K562 (cell line): ENCODE measurements around the gene ZMPSTE24. TPM values are rescaled to one million over a fixed set of nuclear protein-coding genes. Genes with fewer than 3 reads are reported as not detected.

Source experiments
- ATAC-seq: fragments of 200-7000 bp; cut with Tn5 transposase; 3 replicates; pipeline ENCODE4 v1.9.1; 2020; ENCODE audit warnings: moderate library complexity
- BruUV-seq: library from RNA; stranded (reverse); fragments of 400-500 nt; replicated peaks from 2 replicates; lab custom pipeline; 2021; lab: Mats Ljungman, UMichigan
- CTCF ChIA-PET: fragments of 300-600 bp; formaldehyde crosslinking; extraction: SDS; loops from one replicate; lab custom pipeline; 2021; ENCODE audit warnings: low intra/inter-chr PET ratio; lab: Yijun Ruan, JAX
- POLR2A ChIA-PET: fragments of 300-600, 350-650 bp; sonication (Branson Sonifier 250); formaldehyde crosslinking; extraction: SDS; loops from one replicate; lab custom pipeline; 2021; ENCODE audit warnings: antibody characterized with exemption, inconsistent platforms; lab: Yijun Ruan, JAX
- DNase-seq, 4 experiments: peaks; one replicate each; pipeline versions ENCODE4 v3.0.0 to v3.0.0-alpha.2; 2011 to 2018; ENCODE audit warnings: low spot score in 3 of 4, mixed read lengths in 3 of 4; ENCODE audit errors: extremely low read depth in 1 of 4
- FAIRE-seq: peaks from 2 replicates; lab custom pipeline; 2011; peaks lifted over from hg19 to GRCh38; lab: Jason Lieb, UNC
- H2AFZ ChIP-seq: 2 replicates; pipeline ENCODE4 v1.6.0; 2011; ENCODE audit warnings: low read depth, low read length, control low read depth, inconsistent platforms
- H3K27ac ChIP-seq: fragments of 200-600 bp; 3 replicates; pipeline ENCODE4 v1.8.0; 2011; ENCODE audit warnings: low read depth, mild to moderate bottlenecking, control low read depth, inconsistent platforms, low read length, moderate library complexity, mixed read lengths; ENCODE audit errors: extremely low read depth
- H3K27me3 ChIP-seq, 2 experiments: fragments of 300-600 bp in 1 of 2; 2 replicates in 1 of 2; 3 replicates in 1 of 2; pipeline versions ENCODE4 v1.6.0 to v1.8.0; 2011; ENCODE audit warnings: inconsistent platforms in 2 of 2, low read length in 2 of 2, mild to moderate bottlenecking in 1 of 2, mixed read lengths in 1 of 2, moderate library complexity in 1 of 2; ENCODE audit not compliant: control insufficient read depth in 2 of 2, insufficient read depth in 2 of 2
- H3K36me3 ChIP-seq: fragments of 300-600 bp; 3 replicates; pipeline ENCODE4 v1.8.0; 2011; ENCODE audit warnings: mild to moderate bottlenecking, low read length, inconsistent platforms; ENCODE audit not compliant: control insufficient read depth, insufficient read depth
- H3K4me1 ChIP-seq, 2 experiments: fragments of 200-600 bp in 1 of 2; replicated peaks in 1 of 2; 2 replicates in 1 of 2; 3 replicates in 1 of 2; pipeline versions ENCODE4 v1.5.1 to v1.8.0; 2011; ENCODE audit warnings: inconsistent platforms in 2 of 2, low read length in 2 of 2, mild to moderate bottlenecking in 1 of 2, mixed read lengths in 1 of 2, moderate library complexity in 1 of 2; ENCODE audit not compliant: control insufficient read depth in 2 of 2, insufficient read depth in 2 of 2
- H3K4me2 ChIP-seq: 2 replicates; pipeline ENCODE4 v1.6.1; 2011; ENCODE audit warnings: low read length, control low read depth, inconsistent platforms, mixed read lengths; ENCODE audit not compliant: insufficient read depth
- H3K4me3 ChIP-seq: fragments of 200-600 bp; sonication (generic), shearing (Covaris generic); 2 replicates; pipeline ENCODE4 v1.5.1; 2016; ENCODE audit warnings: control low read depth, inconsistent platforms
- H3K79me2 ChIP-seq: fragments of 200-600 bp; 3 replicates; pipeline ENCODE4 v1.8.0; 2011; ENCODE audit warnings: low read length, inconsistent platforms; ENCODE audit not compliant: control insufficient read depth, insufficient read depth
- H3K9ac ChIP-seq, 2 experiments: 2 replicates each; pipeline versions ENCODE4 v1.6.0 to v1.6.1; 2011; ENCODE audit warnings: low read depth in 2 of 2, low read length in 2 of 2, control low read depth in 1 of 2, inconsistent platforms in 1 of 2, mild to moderate bottlenecking in 1 of 2, mixed read lengths in 1 of 2; ENCODE audit not compliant: insufficient read depth in 1 of 2
- H3K9me1 ChIP-seq: one replicate; pipeline ENCODE4 v1.6.0; 2011; ENCODE audit warnings: inconsistent platforms, mild to moderate bottlenecking, low read length, moderate library complexity; ENCODE audit not compliant: control insufficient read depth, insufficient read depth
- H3K9me3 ChIP-seq: replicated peaks from 2 replicates; pipeline ENCODE4 v1.5.1; 2011; ENCODE audit warnings: low read depth, low read length, inconsistent platforms; ENCODE audit not compliant: control insufficient read depth, insufficient read depth
- H4K20me1 ChIP-seq: replicated peaks from 2 replicates; pipeline ENCODE4 v1.6.1; 2011; ENCODE audit warnings: low read length, inconsistent platforms, mixed read lengths; ENCODE audit not compliant: control insufficient read depth, insufficient read depth
- BCL6 ChIP-seq: fragments of 250-450 bp; sonication (Bioruptor Pico); IDR thresholded peaks from 2 replicates; pipeline ENCODE4 v1.4.0; 2020
- CTCFL ChIP-seq: IDR thresholded peaks from 2 replicates; pipeline ENCODE4 v1.6.1; 2011; ENCODE audit warnings: borderline replicate concordance, low read depth, mild to moderate bottlenecking, moderate library complexity, low read length; ENCODE audit not compliant: insufficient read depth, poor library complexity, severe bottlenecking
- FOXO4 ChIP-seq: fragments of 450-650 bp; formaldehyde crosslinking; IDR thresholded peaks from 2 replicates; pipeline ENCODE4 v1.4.0; 2020; ENCODE audit warnings: mild to moderate bottlenecking, moderate library complexity
- HDAC1 ChIP-seq, 2 experiments: fragments of 450-650 bp; IDR thresholded peaks; 2 replicates each; pipeline ENCODE4 v1.6.1; 2016 to 2017; ENCODE audit warnings: inconsistent platforms in 1 of 2, mild to moderate bottlenecking in 1 of 2, moderate library complexity in 1 of 2
- HNRNPLL ChIP-seq: fragments of 200-400 bp; formaldehyde crosslinking; IDR thresholded peaks from 2 replicates; pipeline ENCODE4 v1.6.1; 2017; ENCODE audit warnings: low read length, low read depth, mild to moderate bottlenecking; ENCODE audit not compliant: poor library complexity, severe bottlenecking
- JUNB ChIP-seq: fragments of 450-650 bp; formaldehyde crosslinking; conservative IDR thresholded peaks from 2 replicates; pipeline ENCODE4 v1.4.0; 2020; ENCODE audit warnings: mild to moderate bottlenecking
- NFATC3 ChIP-seq: fragments of 450-650 bp; IDR thresholded peaks from 2 replicates; pipeline ENCODE4 v1.6.1; 2017; ENCODE audit warnings: mild to moderate bottlenecking
- PYGO2 ChIP-seq: fragments of 450-650 bp; IDR thresholded peaks from 2 replicates; pipeline ENCODE4 v1.6.1; 2016; ENCODE audit warnings: mild to moderate bottlenecking, missing genetic modification characterization, moderate library complexity, missing compliant biosample characterization
- RFX1 ChIP-seq: fragments of 450-650 bp; IDR thresholded peaks from 2 replicates; pipeline ENCODE4 v1.6.1; 2016; ENCODE audit warnings: mild to moderate bottlenecking, moderate library complexity
- TRIM24 ChIP-seq, 2 experiments: fragments of 450-650 bp; IDR thresholded peaks; 2 replicates each; pipeline ENCODE4 v1.6.1; 2016
- ZNF24 ChIP-seq: fragments of 450-650 bp; IDR thresholded peaks from 2 replicates; pipeline ENCODE4 v1.6.1; 2016
- ZNF75A ChIP-seq: fragments of 450-650 bp; formaldehyde crosslinking; IDR thresholded peaks from 2 replicates; pipeline ENCODE4 v1.4.0; 2020; ENCODE audit warnings: mild to moderate bottlenecking
- WGBS: fragments of 100-300 bp; shearing (Covaris generic); methylation state at CpG from one replicate; pipeline ENCODE4 v1.1.6; 2016; ENCODE audit warnings: low coverage, mixed read lengths; ENCODE audit not compliant: insufficient coverage; ENCODE audit errors: missing lambda C conversion rate; 5-methylcytosine and 5-hydroxymethylcytosine counted together
- in situ Hi-C: fragments of 300-500 bp; cut with MboI; formaldehyde crosslinking; loops from 4 replicates; pipeline ENCODE4 v1.15.0; 2018; ENCODE audit warnings: inconsistent platforms, mixed read lengths
- intact Hi-C: fragments of 100-400 bp; cut with micrococcal nuclease; formaldehyde crosslinking; loops from 2 replicates; pipeline ENCODE4 v1.14.2; 2022
- polyA plus RNA-seq, 8 experiments: library from polyadenylated mRNA; depleted of rRNA in 4 of 8; stranded (reverse) in 5 of 8; unstranded in 3 of 8; fragments of >200 nt; fragmentation: Nextera tagmentation in 2 of 8; fragmentation: Illumina TruSeq in 1 of 8; extraction: Ambion mirVana in 2 of 8; extraction: Trizol in 1 of 8; gene quantifications; 2 replicates each; pipeline versions ENCODE4 v1.2.1 to v1.2.3, GENCODE V29; 2011 to 2014; ENCODE audit warnings: inconsistent platforms in 1 of 8, missing spikeins in 1 of 8
- total RNA-seq, 7 experiments: library from RNA; depleted of rRNA in 6 of 7; stranded (reverse); fragments of >200 nt in 6 of 7; fragmentation: Illumina TruSeq in 2 of 7; extraction: Trizol in 2 of 7; gene quantifications; 2 replicates each; pipeline versions ENCODE4 v1.2.1 to v1.2.3, GENCODE V29; 2011 to 2021; ENCODE audit warnings: low replicate concordance in 1 of 7

Gene ZMPSTE24
- total and polyA plus RNA-seq, 9 of the 15 experiments (the other 6 are each of a cell fraction or from before 2014, with no cell fraction given): 30.7 to 75.9 (median 64.3) TPM

- intact Hi-C loops: no loop called here
- Histone ChIP-seq H3K79me2 (peaks cover 39% of the 10 kb centered on the region), H3K27ac (no peak overlapping the region), H3K9ac (no peak overlapping the region), H3K27me3 (no peaks in the 10 kb centered on the region), H3K4me3 (no peak overlapping the region), H3K4me1 (no peaks in the 10 kb centered on the region), H2AFZ (no peak overlapping the region), H4K20me1 (no peaks in the 10 kb centered on the region), H3K4me2 (no peak overlapping the region), H3K36me3 (peaks cover 93% of the 10 kb centered on the region), H3K9me1 (no peaks in the 10 kb centered on the region), H3K9me3 (no peaks in the 10 kb centered on the region)
- peak; percentile 29 for FAIRE-seq
- no peak for TF ChIP-seq PYGO2 (tag)
- TF ChIP-seq ZNF24: no peak
- TF ChIP-seq NFATC3: no peak
- TF ChIP-seq TRIM24 (IDR thresholded peaks at IDR 0.05): no peak
- TF ChIP-seq BCL6: no peak
- TF ChIP-seq JUNB (CRISPR knock-in tag): no peak
- no peak for TF ChIP-seq HDAC1 (IDR thresholded peaks at IDR 0.05)
- no peak for TF ChIP-seq HNRNPLL
- no peak for TF ChIP-seq FOXO4 (CRISPR knock-in tag)
- no peak for TF ChIP-seq ZNF75A (CRISPR knock-in tag)
- no peak for TF ChIP-seq CTCFL
- TF ChIP-seq RFX1: no peak
- 97% methylated on average over 5 of the region's 6 CpGs for WGBS
- POLR2A ChIA-PET: interaction anchor here (0.6 to 1.3 kb wide), 5 partner anchors 11 to 183 kb away, joined by 3 to 4 read pairs (median 4); partner anchors contain the start of gene TMCO2
- in situ Hi-C loops: no loop called here
- DNase-seq: no peak
- no TSS peak for BruUV-seq
- CTCF ChIA-PET: no interaction called here
- ATAC-seq: no peak
Observed at GRCh38 chr1:40266786-40267535, 8.9 kb downstream of the ZMPSTE24 start.
